NCI-H1417 treated with DMSO at 0.1 percent for 48 hours (cell line): ENCODE data around the gene SGIP1.

Source experiments
- DNase-seq: peaks from one replicate; lab custom pipeline; 2025; lab: John Stamatoyannopoulos, UW

The SGIP1 gene

GRCh38 chr1:66607458-66607857 is 73.5 kb downstream of the SGIP1 start:
- DNase-seq = no peak

- no peak for DNase-seq
Measured at GRCh38 chr1:66613187-66613586, 79.2 kb downstream of the SGIP1 start.

- no peak for DNase-seq
Measured at GRCh38 chr1:66617362-66618184, 83.6 kb downstream of the SGIP1 start.

- DNase-seq = no peak
Measured at GRCh38 chr1:66618390-66618789, 84.4 kb downstream of the SGIP1 start.

GRCh38 chr1:66623812-66624211 is 89.9 kb downstream of the SGIP1 start:
- no peak for DNase-seq

- no peak for DNase-seq
Measured at GRCh38 chr1:66624412-66625060, 90.6 kb downstream of the SGIP1 start.

- no peak for DNase-seq
Measured at GRCh38 chr1:66626261-66626660, 92.3 kb downstream of the SGIP1 start.

- DNase-seq = no peak
Measured at GRCh38 chr1:66628926-66629325, 95.0 kb downstream of the SGIP1 start.

GRCh38 chr1:66633159-66633558 is 99.2 kb downstream of the SGIP1 start:
- DNase-seq = no peak

GRCh38 chr1:66637146-66637545 is 103.2 kb downstream of the SGIP1 start:
- DNase-seq = no peak

- DNase-seq = no peak
Measured at GRCh38 chr1:66641891-66642473, 108.0 kb downstream of the SGIP1 start.

GRCh38 chr1:66642992-66643391 is 109.0 kb downstream of the SGIP1 start:
- no peak for DNase-seq

- no peak for DNase-seq
Measured at GRCh38 chr1:66644331-66644730, 110.4 kb downstream of the SGIP1 start.

GRCh38 chr1:66648901-66649595 is 115.1 kb downstream of the SGIP1 start:
- no peak for DNase-seq

- DNase-seq = no peak
Measured at GRCh38 chr1:66652556-66652955, 118.6 kb downstream of the SGIP1 start.

- no peak for DNase-seq
Measured at GRCh38 chr1:66654643-66655042, 120.7 kb downstream of the SGIP1 start.

- DNase-seq = no peak
Measured at GRCh38 chr1:66671455-66671854, 137.5 kb downstream of the SGIP1 start.

- no peak for DNase-seq
Measured at GRCh38 chr1:66676613-66677298, 142.8 kb downstream of the SGIP1 start.

GRCh38 chr1:66678146-66678545 is 144.2 kb downstream of the SGIP1 start:
- no peak for DNase-seq

GRCh38 chr1:66679140-66679539 is 145.2 kb downstream of the SGIP1 start:
- DNase-seq = no peak

- DNase-seq = no peak
Measured at GRCh38 chr1:66681686-66682085, 147.7 kb downstream of the SGIP1 start.

GRCh38 chr1:66682106-66682505 is 148.2 kb downstream of the SGIP1 start:
- DNase-seq = no peak
